Glutamatergic neuron (in vitro differentiated cells): ENCODE measurements around the gene CAMTA2. TPM values are rescaled to one million over a fixed set of nuclear protein-coding genes. Genes with fewer than 3 reads are reported as not detected.

Source experiments
- DNase-seq: peaks from one replicate; pipeline ENCODE4 v3.0.0; 2022
- H3K27ac Mint-ChIP-seq: one replicate; pipeline ENCODE4 v1.8.0; 2020; ENCODE audit warnings: mild to moderate bottlenecking, mixed read lengths, inconsistent platforms; ENCODE audit not compliant: unreplicated experiment
- H3K27me3 Mint-ChIP-seq: one replicate; pipeline ENCODE4 v1.8.0; 2020; ENCODE audit warnings: mild to moderate bottlenecking, moderate library complexity, mixed read lengths, inconsistent platforms; ENCODE audit not compliant: unreplicated experiment
- H3K36me3 Mint-ChIP-seq: one replicate; pipeline ENCODE4 v1.8.0; 2020; ENCODE audit warnings: mild to moderate bottlenecking, mixed read lengths, inconsistent platforms; ENCODE audit not compliant: unreplicated experiment
- H3K4me1 Mint-ChIP-seq: one replicate; pipeline ENCODE4 v1.8.0; 2020; ENCODE audit warnings: mild to moderate bottlenecking, low read depth, mixed read lengths, inconsistent platforms; ENCODE audit not compliant: unreplicated experiment
- H3K4me3 Mint-ChIP-seq: one replicate; pipeline ENCODE4 v1.8.0; 2020; ENCODE audit warnings: mild to moderate bottlenecking, mixed read lengths, inconsistent platforms; ENCODE audit not compliant: unreplicated experiment
- H3K9me3 Mint-ChIP-seq: one replicate; pipeline ENCODE4 v1.8.0; 2020; ENCODE audit warnings: mild to moderate bottlenecking, moderate library complexity, mixed read lengths, inconsistent platforms; ENCODE audit not compliant: unreplicated experiment
- total RNA-seq: library from RNA; stranded (reverse); fragmentation: NEBNext Ultra II Directional; extraction: Animal tissue kit (Norgen Biotek cat#: 25700); gene quantifications from one replicate; pipeline ENCODE4 v1.2.1, GENCODE V29; 2021; ENCODE audit not compliant: unreplicated experiment
- TF ChIP-seq, protein P1 (sequence below): fragments of 200-600 bp; sonication (generic); IDR thresholded peaks from one replicate; pipeline ENCODE4 v1.5.0; 2021; ENCODE audit not compliant: partially characterized antibody, unreplicated experiment

CAMTA2 gene
- total RNA-seq, 1 donor from 2014 or later, result 61.4 TPM

DNA sequence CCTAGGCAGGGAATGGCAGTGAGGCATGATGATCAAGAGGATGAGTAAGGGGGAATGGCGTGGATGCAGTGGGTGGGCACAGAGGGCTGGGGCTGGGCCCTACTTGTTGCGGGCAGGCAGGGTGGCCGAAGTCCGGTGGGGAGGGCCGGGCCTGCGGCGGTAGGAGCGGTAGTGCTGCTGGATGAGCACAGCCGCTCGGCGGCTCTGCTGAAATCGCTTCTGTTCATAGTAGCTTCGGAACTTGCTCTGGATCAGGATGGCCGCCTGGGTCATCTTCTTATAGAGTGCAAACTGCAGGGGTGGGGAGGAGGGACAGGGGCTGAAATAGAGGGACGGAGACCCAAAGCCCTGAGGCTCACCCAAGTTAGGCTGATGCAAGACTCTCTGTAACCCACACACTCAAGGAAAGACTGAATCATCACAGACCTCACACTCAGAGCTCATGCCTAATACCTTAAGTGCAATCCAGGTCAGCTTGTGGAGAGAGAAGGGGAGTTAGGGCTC lies 18.4 kb downstream of the CAMTA2 start:
- H3K27ac Mint-ChIP-seq, result no peak overlapping the region
- no peak overlapping the region for H3K4me3 Mint-ChIP-seq
- DNase-seq, result no peak

DNA sequence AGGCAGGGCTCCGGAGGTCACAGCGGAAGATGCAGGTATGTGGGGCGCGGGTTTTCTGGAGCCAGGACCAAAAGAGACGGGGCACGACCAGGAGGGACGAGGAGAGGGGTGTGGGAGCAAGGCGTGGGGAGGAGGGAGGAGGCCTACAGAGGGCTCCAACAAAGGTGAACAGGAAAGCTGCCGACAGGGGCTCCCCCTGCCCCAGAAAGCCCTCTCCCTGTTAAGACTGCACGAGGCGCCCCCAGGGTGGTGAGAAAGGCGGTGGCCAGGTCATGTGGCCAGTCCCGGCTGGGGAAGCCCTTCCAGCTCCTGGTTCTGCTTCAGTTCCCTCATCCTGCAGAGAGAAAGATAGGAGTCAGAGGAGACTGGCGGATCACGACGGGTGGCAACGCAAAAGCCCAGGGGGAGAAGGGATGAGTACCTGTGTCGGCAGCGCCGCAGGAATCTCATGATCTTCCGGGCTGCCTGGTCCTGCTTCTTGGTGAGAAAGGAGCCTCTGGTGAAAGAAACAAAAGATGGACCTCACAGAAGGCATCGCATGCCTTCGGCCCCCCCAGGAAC lies 18.9 kb downstream of the CAMTA2 start:
- H3K4me1 Mint-ChIP-seq, result peaks cover 20% of the 10 kb centered on the region
- peaks cover 5% of the 10 kb centered on the region for H3K9me3 Mint-ChIP-seq
- peaks cover 21% of the 10 kb centered on the region for H3K27me3 Mint-ChIP-seq
- no peak overlapping the region for H3K27ac Mint-ChIP-seq
- TF ChIP-seq, protein P1, sequence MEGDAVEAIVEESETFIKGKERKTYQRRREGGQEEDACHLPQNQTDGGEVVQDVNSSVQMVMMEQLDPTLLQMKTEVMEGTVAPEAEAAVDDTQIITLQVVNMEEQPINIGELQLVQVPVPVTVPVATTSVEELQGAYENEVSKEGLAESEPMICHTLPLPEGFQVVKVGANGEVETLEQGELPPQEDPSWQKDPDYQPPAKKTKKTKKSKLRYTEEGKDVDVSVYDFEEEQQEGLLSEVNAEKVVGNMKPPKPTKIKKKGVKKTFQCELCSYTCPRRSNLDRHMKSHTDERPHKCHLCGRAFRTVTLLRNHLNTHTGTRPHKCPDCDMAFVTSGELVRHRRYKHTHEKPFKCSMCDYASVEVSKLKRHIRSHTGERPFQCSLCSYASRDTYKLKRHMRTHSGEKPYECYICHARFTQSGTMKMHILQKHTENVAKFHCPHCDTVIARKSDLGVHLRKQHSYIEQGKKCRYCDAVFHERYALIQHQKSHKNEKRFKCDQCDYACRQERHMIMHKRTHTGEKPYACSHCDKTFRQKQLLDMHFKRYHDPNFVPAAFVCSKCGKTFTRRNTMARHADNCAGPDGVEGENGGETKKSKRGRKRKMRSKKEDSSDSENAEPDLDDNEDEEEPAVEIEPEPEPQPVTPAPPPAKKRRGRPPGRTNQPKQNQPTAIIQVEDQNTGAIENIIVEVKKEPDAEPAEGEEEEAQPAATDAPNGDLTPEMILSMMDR, result no peak
- DNase-seq, result peak; percentile 64
- H3K4me3 Mint-ChIP-seq, result no peak overlapping the region
- H3K36me3 Mint-ChIP-seq, result no peaks in the 10 kb centered on the region

More for the DNA sequence above, 18.4 kb downstream of the CAMTA2 start:
- Mint-ChIP-seq H3K27me3 (peaks cover 24% of the 10 kb centered on the region), H3K9me3 (peaks cover 7% of the 10 kb centered on the region), H3K4me1 (peaks cover 22% of the 10 kb centered on the region), H3K36me3 (no peaks in the 10 kb centered on the region)
- TF ChIP-seq, protein P1, result no peak

DNA sequence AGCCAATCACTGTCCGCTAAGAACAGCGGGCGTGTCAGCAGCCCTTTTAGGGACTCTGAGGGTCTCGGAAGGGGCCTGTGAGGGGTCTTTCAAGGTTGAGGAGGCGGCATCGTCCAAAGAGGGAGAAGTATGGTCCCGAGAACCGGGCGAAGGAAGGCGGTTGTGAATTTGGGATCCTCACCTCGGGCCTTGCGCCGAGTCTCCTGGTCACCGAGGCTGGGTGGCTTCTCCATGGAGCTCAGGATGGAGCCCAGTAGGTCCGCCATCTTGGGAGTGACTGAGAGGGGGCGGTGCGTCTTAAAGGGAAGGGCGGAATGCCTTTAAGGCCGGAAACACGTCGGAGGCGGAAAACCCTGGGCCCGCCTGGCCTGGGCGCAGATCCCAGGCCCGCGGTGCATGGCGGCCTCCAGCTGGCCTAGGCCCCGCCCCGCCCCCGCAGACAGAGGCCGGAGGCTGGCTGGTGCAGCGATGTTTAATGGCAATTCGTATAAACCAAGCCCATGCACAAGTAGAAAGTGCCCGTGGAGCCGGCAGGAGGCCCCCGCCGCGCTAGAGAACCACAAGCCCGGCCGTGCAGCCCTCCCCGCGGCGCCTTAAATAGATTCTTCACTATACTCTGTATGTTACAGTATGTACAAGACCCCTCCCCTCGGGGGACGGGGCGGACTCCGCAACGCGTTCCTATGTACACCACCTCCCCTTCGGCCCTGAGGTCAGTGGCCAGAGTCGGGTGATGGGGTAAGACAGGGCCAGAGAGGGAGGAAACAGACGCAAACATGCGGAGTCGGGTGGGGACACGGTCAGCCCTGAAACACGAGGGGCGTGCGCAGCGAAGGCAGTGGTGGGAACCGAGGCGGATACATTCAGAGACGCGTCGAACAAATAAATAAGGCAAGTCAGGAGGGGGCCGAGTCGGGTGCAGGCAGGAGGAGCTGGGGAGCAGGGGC lies 19.7 kb downstream of the CAMTA2 start, which contains the start of gene SPAG7:
SPAG7 (minus strand) TSS at position 279 of the 947 bp plus-strand sequence; CDS start at position 266, 13 bp downstream.
- Mint-ChIP-seq H3K27me3 (peaks cover 21% of the 10 kb centered on the region), H3K4me3 (no peak within 1 kb of the TSS), H3K36me3 (no peaks in the 10 kb centered on the region), H3K4me1 (peaks cover 20% of the 10 kb centered on the region), H3K9me3 (peaks cover 5% of the 10 kb centered on the region), H3K27ac (no peak within 1 kb of the TSS)
- TF ChIP-seq, protein P1, result no peak
- peak; percentile 94 for DNase-seq

DNA sequence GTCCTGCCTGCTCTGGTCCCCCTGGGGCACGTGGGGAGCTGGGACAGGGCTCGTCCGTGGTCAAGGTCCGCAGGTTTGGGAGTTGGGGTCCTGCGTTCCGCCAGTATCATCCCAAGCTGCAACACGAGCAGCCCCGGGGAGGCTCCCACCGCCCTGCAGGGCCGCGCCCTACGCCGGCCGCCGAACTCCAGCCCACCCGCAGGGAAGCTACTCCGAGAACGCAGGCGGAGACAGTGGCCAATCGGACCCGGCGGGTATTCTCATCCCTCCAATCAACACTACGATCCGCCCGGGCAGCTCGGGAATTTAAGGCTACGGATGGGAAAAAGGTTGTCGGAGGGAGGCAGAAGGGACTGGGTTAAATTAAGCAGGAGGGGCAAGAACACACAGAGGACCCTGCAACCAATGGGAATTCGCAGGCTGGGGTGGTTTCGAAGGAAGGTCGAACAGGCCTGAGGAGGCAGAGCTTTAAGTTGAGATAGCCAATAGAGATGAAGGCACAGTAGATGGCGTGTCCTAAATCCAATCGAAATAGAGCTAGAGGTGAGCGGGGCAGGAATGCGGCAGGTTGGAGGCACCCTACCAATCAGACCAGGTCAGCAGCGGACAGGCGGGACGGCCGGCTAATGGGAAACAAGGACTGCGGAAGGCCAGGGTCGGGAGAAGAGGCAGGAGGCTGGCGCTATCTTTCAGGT lies 20.5 kb downstream of the CAMTA2 start:
- H3K4me1 Mint-ChIP-seq, result peaks cover 20% of the 10 kb centered on the region
- no peak overlapping the region for H3K27ac Mint-ChIP-seq
- H3K4me3 Mint-ChIP-seq, result no peak overlapping the region
- DNase-seq, result peak; percentile 94
- H3K27me3 Mint-ChIP-seq, result peaks cover 21% of the 10 kb centered on the region
- TF ChIP-seq, protein P1, result no peak
- H3K36me3 Mint-ChIP-seq, result no peaks in the 10 kb centered on the region
- peaks cover 5% of the 10 kb centered on the region for H3K9me3 Mint-ChIP-seq
